ENCODE data around the gene PTTG2. TPM values are rescaled to one million over a fixed set of nuclear protein-coding genes. Genes with fewer than 3 reads are reported as not detected.

Gene PTTG2
- total RNA-seq, 1 donor from 2014 or later, result not detected

GRCh38 chr4:37991623-37992410 lies 31.6 kb downstream of the PTTG2 start:
- H3K4me3 ChIP-seq (ENCODE audit: low read depth, low read length), result no peak overlapping the region
- no peak for DNase-seq (ENCODE audit: low read depth)
- no peak for TF ChIP-seq CTCF (conservative IDR thresholded peaks at IDR 0.05; ENCODE audit: low read depth, low read length)

- TF ChIP-seq CTCF (conservative IDR thresholded peaks at IDR 0.05; ENCODE audit: low read depth, low read length), result no peak
- H3K4me3 ChIP-seq (ENCODE audit: low read depth, low read length), result no peak overlapping the region
- no peak for DNase-seq (ENCODE audit: low read depth)
These were observed 33.6 kb downstream of the PTTG2 start for GRCh38 chr4:37993806-37994205.

- no peak overlapping the region for H3K4me3 ChIP-seq (ENCODE audit: low read depth, low read length)
- TF ChIP-seq CTCF (conservative IDR thresholded peaks at IDR 0.05; ENCODE audit: low read depth, low read length), result no peak
- DNase-seq (ENCODE audit: low read depth), result no peak
These were observed 34.4 kb downstream of the PTTG2 start for GRCh38 chr4:37994569-37994968.

- no peak for TF ChIP-seq CTCF (conservative IDR thresholded peaks at IDR 0.05; ENCODE audit: low read depth, low read length)
- DNase-seq (ENCODE audit: low read depth), result no peak
- H3K4me3 ChIP-seq (ENCODE audit: low read depth, low read length), result no peak overlapping the region
These were observed 35.2 kb downstream of the PTTG2 start for GRCh38 chr4:37995299-37995821.

GRCh38 chr4:37995981-37996775 lies 36.0 kb downstream of the PTTG2 start:
- no peak for TF ChIP-seq CTCF (conservative IDR thresholded peaks at IDR 0.05; ENCODE audit: low read depth, low read length)
- H3K4me3 ChIP-seq (ENCODE audit: low read depth, low read length), result no peak overlapping the region
- no peak for DNase-seq (ENCODE audit: low read depth)

- TF ChIP-seq CTCF (conservative IDR thresholded peaks at IDR 0.05; ENCODE audit: low read depth, low read length), result no peak
- no peak for DNase-seq (ENCODE audit: low read depth)
- no peak overlapping the region for H3K4me3 ChIP-seq (ENCODE audit: low read depth, low read length)
These were observed 38.0 kb downstream of the PTTG2 start for GRCh38 chr4:37998226-37998625.

Measured in epithelial cell of proximal tubule (primary cell).